ENCODE data around the gene SETD1A. TPM values are rescaled to one million over a fixed set of nuclear protein-coding genes. Genes with fewer than 3 reads are reported as not detected.

Gene SETD1A
- total and polyA plus RNA-seq, 9 of the 15 experiments (the other 6 are each of a cell fraction or from before 2014, with no cell fraction given): 0.08 to 36.0 (median 4.2) TPM

DNA sequence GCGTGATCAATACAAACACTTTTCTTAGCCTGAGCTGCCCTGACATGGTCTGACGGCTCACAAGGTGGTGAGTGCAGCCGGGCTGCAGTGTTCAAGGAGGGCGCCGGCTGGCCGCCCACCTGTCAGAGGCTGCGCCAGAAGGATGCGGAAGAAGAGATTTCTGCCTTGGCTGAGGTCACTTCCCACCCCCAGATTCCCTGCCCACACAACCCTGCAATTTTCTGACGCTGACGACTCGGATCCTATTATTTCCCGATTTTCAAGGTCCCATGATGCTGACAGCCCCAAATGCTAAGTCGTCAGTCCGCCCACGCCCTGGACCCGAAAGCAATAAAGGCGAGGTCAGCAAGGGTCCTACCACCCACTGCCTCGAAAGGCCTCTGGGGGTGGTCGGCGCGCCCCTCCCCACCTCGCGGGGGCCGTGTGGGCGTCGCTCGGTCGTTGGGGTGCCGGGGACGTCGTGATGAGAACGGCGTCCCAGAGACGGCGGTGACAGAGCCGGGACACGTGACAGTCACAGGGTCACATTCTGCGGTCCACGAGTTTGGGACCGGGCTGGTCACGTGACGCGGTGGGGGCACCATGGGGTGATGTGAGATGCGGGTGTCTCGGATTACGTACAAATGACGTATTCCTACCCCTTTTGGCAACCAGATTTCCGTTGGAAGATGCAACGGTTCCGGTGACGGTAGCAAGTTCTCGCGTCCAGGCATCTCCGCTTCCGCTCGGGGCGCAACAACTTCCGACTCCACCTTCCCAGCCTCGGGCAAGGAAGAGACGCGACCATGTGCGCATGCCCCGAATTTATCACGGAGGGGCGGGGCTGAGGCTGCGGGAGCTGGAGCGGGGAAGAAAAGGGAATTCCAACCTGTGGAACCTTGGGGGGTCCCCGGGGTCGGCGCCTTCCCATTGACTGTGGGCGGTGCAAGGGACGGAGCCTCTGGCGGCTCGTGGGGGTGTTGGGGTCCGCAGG, 75.5 kb downstream of the SETD1A start, which contains the start of gene STX4 (continued):
- TF ChIP-seq PTRF (tag; IDR thresholded peaks at IDR 0.05): no peak
- TF ChIP-seq ZNF134 (CRISPR knock-in tag; conservative IDR thresholded peaks at IDR 0.05): no peak
- TF ChIP-seq NR1H2 (CRISPR knock-in tag; IDR thresholded peaks at IDR 0.05): no peak
- TF ChIP-seq ZNF212 (CRISPR knock-in tag; IDR thresholded peaks at IDR 0.05): no peak
- no peak for TF ChIP-seq ZNF384 (IDR thresholded peaks at IDR 0.05; ENCODE audit: low read depth, low read length)
- TF ChIP-seq ETS2 (tag; IDR thresholded peaks at IDR 0.05; ENCODE audit: borderline replicate concordance, poor library complexity, severe bottlenecking): no peak
- TF ChIP-seq RBM15 (IDR thresholded peaks at IDR 0.05; ENCODE audit: insufficient read depth, low read length): no peak
- no peak for TF ChIP-seq MIER1 (IDR thresholded peaks at IDR 0.05; ENCODE audit: low read depth)
- no peak for TF ChIP-seq ZNF778 (CRISPR knock-in tag; IDR thresholded peaks at IDR 0.05)
- no peak for TF ChIP-seq RFX7 (CRISPR knock-in tag; IDR thresholded peaks at IDR 0.05)
- no peak for TF ChIP-seq ZNF282 (CRISPR knock-in tag; IDR thresholded peaks at IDR 0.05)
- no peak for TF ChIP-seq KAT7 (CRISPR knock-in tag; IDR thresholded peaks at IDR 0.05; ENCODE audit: borderline replicate concordance)
- peak; percentile 74; the same call in 1 of the 2 replicates for TF ChIP-seq E2F1 (CRISPR knock-in tag; IDR thresholded peaks at IDR 0.05)
- TF ChIP-seq, protein P1, sequence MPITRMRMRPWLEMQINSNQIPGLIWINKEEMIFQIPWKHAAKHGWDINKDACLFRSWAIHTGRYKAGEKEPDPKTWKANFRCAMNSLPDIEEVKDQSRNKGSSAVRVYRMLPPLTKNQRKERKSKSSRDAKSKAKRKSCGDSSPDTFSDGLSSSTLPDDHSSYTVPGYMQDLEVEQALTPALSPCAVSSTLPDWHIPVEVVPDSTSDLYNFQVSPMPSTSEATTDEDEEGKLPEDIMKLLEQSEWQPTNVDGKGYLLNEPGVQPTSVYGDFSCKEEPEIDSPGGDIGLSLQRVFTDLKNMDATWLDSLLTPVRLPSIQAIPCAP (CRISPR knock-in tag; IDR thresholded peaks at IDR 0.05; ENCODE audit: borderline replicate concordance): no peak
- TF ChIP-seq MAFG (tag; conservative IDR thresholded peaks at IDR 0.05): no peak
- TF ChIP-seq CREB1 (IDR thresholded peaks at IDR 0.05): peak; percentile 99
- TF ChIP-seq CREB1 (CRISPR knock-in tag; IDR thresholded peaks at IDR 0.05): peak; percentile 97
- TF ChIP-seq MEF2A (IDR thresholded peaks at IDR 0.05; ENCODE audit: control insufficient read depth, low read depth, low read length): peak; percentile 58; the same call in 1 of the 2 replicates
- no peak for TF ChIP-seq ARHGAP35 (IDR thresholded peaks at IDR 0.05; ENCODE audit: partially characterized antibody)
- peak; percentile 62; the same call in 1 of the 2 replicates for TF ChIP-seq SUPT5H (IDR thresholded peaks at IDR 0.05)
- no peak; the same call in 1 of the 2 replicates for TF ChIP-seq MYBL2 (IDR thresholded peaks at IDR 0.05; ENCODE audit: low read depth)
- no peak for TF ChIP-seq MYBL2 (CRISPR knock-in tag; IDR thresholded peaks at IDR 0.05; ENCODE audit: borderline replicate concordance)
- no peak for TF ChIP-seq HNRNPL (IDR thresholded peaks at IDR 0.05; ENCODE audit: low read depth, low read length)
- peak; percentile 57; the same call in 1 of the 2 replicates for TF ChIP-seq HIVEP1 (CRISPR knock-in tag; IDR thresholded peaks at IDR 0.05)
- TF ChIP-seq HMBOX1 (IDR thresholded peaks at IDR 0.05): no peak
- peak; percentile 82 for TF ChIP-seq ZBTB7A (IDR thresholded peaks at IDR 0.05; ENCODE audit: borderline replicate concordance, control insufficient read depth, low read depth, low read length)
